ENCODE results near the gene FST. TPM values are rescaled to one million over a fixed set of nuclear protein-coding genes. Genes with fewer than 3 reads are reported as not detected.
A peak's percentile ranks its signal among the peaks of the same experiment; 100 is the strongest.

FST gene
- total RNA-seq, 1 experiment from 2014 or later = not detected

DNA sequence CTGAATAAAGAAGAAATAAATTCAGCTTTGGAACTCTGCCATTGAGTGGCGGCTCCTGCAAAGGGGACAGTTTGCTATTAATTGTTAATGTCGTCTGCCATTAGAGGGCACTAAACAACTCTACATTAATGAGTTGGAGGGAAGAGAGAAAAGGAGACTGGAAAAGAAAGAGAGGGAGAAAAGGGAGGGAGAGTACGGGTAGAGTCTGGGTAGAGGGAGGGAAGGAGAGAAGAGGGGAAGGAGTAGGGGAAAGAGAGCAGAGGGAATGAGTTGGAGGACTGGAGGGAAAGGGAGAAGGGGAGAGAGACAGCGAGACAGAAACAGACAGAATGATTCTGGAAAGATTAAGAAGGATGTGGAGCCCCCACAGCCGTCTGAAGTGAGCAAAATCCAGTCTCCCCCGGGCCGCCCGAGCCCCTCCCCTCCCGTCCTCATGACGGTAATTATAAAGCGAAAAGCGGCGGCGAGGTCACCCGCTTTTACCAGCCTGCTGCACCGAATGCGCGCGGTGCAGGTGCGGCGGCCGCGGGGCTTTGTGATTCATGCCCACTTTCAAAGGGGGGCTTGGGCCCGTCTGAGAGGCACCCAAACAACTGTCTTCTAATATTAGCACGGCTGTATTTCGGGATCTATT is 1.9 kb upstream of the FST start:
- no peak overlapping the region for H3K4me2 ChIP-seq (ENCODE audit: low read depth, low read length, poor library complexity, severe bottlenecking)
- H2AFZ ChIP-seq (ENCODE audit: low read length) = no peak overlapping the region; the same call in 1 of the 2 replicates
- H3K9me3 ChIP-seq (ENCODE audit: low read length) = no peaks in the 10 kb centered on the region
- no peak overlapping the region for H3K27ac ChIP-seq (ENCODE audit: low read length)
- no peak overlapping the region for H3K4me3 ChIP-seq (ENCODE audit: low read length)
- peak; percentile 67 for DNase-seq
- no peaks in the 10 kb centered on the region for H4K20me1 ChIP-seq (ENCODE audit: insufficient read depth, low read depth, low read length)
- H3K9ac ChIP-seq (ENCODE audit: low read length) = no peak overlapping the region
- no peaks in the 10 kb centered on the region for H3K9me2 ChIP-seq (replicated peaks; ENCODE audit: insufficient read depth, low read length)
- H3K27me3 ChIP-seq (ENCODE audit: low read length) = no peaks in the 10 kb centered on the region
- H3K79me2 ChIP-seq (ENCODE audit: low read length) = no peaks in the 10 kb centered on the region
- no peaks in the 10 kb centered on the region for H3K36me3 ChIP-seq (ENCODE audit: insufficient read depth, low read length)
- peaks cover 15% of the 10 kb centered on the region for H3K4me1 ChIP-seq (ENCODE audit: low read length)

GRCh38 chr5:53479045-53479589 is 1.3 kb upstream of the FST start:
- Histone ChIP-seq H3K27ac (ENCODE audit: low read length) (no peak overlapping the region), H3K9me2 (replicated peaks; ENCODE audit: insufficient read depth, low read length) (no peaks in the 10 kb centered on the region), H3K4me3 (ENCODE audit: low read length) (no peak overlapping the region), H3K27me3 (ENCODE audit: low read length) (no peaks in the 10 kb centered on the region), H4K20me1 (ENCODE audit: insufficient read depth, low read depth, low read length) (no peaks in the 10 kb centered on the region), H3K79me2 (ENCODE audit: low read length) (no peaks in the 10 kb centered on the region), H3K36me3 (ENCODE audit: insufficient read depth, low read length) (no peaks in the 10 kb centered on the region), H3K9me3 (ENCODE audit: low read length) (no peaks in the 10 kb centered on the region), H3K4me2 (ENCODE audit: low read depth, low read length, poor library complexity, severe bottlenecking) (no peak overlapping the region), H2AFZ (ENCODE audit: low read length) (no peak overlapping the region), H3K9ac (ENCODE audit: low read length) (no peak overlapping the region), H3K4me1 (ENCODE audit: low read length) (peaks cover 15% of the 10 kb centered on the region)
- no peak for DNase-seq

- no peaks in the 10 kb centered on the region for H3K9me3 ChIP-seq (ENCODE audit: low read length)
- H3K79me2 ChIP-seq (ENCODE audit: low read length) = no peaks in the 10 kb centered on the region
- no peak overlapping the region for H3K4me3 ChIP-seq (ENCODE audit: low read length)
- H3K27ac ChIP-seq (ENCODE audit: low read length) = no peak overlapping the region
- H3K4me2 ChIP-seq (ENCODE audit: low read depth, low read length, poor library complexity, severe bottlenecking) = no peak overlapping the region
- DNase-seq = no peak
- H3K4me1 ChIP-seq (ENCODE audit: low read length) = peaks cover 15% of the 10 kb centered on the region
- no peaks in the 10 kb centered on the region for H4K20me1 ChIP-seq (ENCODE audit: insufficient read depth, low read depth, low read length)
- H2AFZ ChIP-seq (ENCODE audit: low read length) = no peak overlapping the region
- no peaks in the 10 kb centered on the region for H3K9me2 ChIP-seq (replicated peaks; ENCODE audit: insufficient read depth, low read length)
- H3K27me3 ChIP-seq (ENCODE audit: low read length) = no peaks in the 10 kb centered on the region
- H3K9ac ChIP-seq (ENCODE audit: low read length) = no peak overlapping the region
- H3K36me3 ChIP-seq (ENCODE audit: insufficient read depth, low read length) = no peaks in the 10 kb centered on the region
Observed at GRCh38 chr5:53479590-53480415, 626 bp upstream of the FST start.

- H4K20me1 ChIP-seq (ENCODE audit: insufficient read depth, low read depth, low read length) = no peaks in the 10 kb centered on the region
- H3K4me3 ChIP-seq (ENCODE audit: low read length) = peak overlapping the region; percentile 56
- no peaks in the 10 kb centered on the region for H3K9me3 ChIP-seq (ENCODE audit: low read length)
- peak overlapping the region; percentile 67; the same call in 1 of the 2 replicates for H2AFZ ChIP-seq (ENCODE audit: low read length)
- H3K9ac ChIP-seq (ENCODE audit: low read length) = peak overlapping the region; percentile 51
- no peaks in the 10 kb centered on the region for H3K79me2 ChIP-seq (ENCODE audit: low read length)
- DNase-seq = no peak
- peaks cover 15% of the 10 kb centered on the region for H3K4me1 ChIP-seq (ENCODE audit: low read length)
- H3K36me3 ChIP-seq (ENCODE audit: insufficient read depth, low read length) = no peaks in the 10 kb centered on the region
- no peaks in the 10 kb centered on the region for H3K9me2 ChIP-seq (replicated peaks; ENCODE audit: insufficient read depth, low read length)
- no peak overlapping the region for H3K27ac ChIP-seq (ENCODE audit: low read length)
- H3K4me2 ChIP-seq (ENCODE audit: low read depth, low read length, poor library complexity, severe bottlenecking) = peak overlapping the region; percentile 73
- H3K27me3 ChIP-seq (ENCODE audit: low read length) = no peaks in the 10 kb centered on the region
Observed at GRCh38 chr5:53481159-53481886, 894 bp downstream of the FST start.

DNA sequence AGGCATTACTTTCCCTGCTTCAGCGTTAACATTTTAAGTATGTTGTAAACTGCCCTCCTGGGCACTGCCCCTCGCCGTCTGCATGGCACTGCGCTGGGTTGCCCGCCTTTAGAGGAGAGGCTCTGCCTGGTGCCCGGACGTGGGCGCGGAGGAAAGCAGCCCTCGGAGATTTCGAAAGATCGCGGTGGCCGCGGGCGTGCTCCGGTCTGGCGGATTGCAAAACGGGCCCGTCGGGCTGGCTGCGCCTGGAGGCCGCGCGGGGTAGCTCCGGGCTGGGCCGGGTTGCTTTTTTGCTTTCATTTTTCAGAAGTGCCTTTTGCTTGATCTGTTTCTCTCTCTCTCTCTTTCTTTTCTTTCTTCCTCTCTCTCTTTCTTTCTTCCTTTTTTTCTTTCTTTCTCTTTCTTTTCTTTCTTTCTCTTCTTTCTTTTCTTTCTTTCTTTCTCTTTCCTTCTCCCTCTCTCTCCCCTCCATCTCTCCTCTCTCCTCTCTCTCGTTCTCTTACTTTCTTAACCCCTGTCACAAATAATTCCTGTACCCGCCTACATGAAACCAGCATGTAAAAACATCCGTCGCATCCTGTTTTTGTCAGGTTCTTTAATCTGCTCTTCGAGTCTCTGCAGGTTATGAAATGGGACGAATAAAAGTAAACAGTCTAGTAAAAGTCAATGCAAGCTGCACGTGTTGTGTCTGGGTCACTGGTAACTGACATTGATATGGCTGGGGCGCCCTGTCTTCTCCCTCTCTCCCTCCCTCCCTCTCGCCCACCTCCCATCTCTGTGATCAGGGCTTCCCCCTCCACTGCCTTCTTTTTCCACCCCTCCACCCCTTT is 1.7 kb downstream of the FST start:
- Histone ChIP-seq H3K9me2 (replicated peaks; ENCODE audit: insufficient read depth, low read length) (no peaks in the 10 kb centered on the region), H3K9ac (ENCODE audit: low read length) (peak overlapping the region; percentile 51), H3K36me3 (ENCODE audit: insufficient read depth, low read length) (no peaks in the 10 kb centered on the region), H3K4me1 (ENCODE audit: low read length) (peaks cover 15% of the 10 kb centered on the region), H3K27me3 (ENCODE audit: low read length) (no peaks in the 10 kb centered on the region), H2AFZ (ENCODE audit: low read length) (peak overlapping the region; percentile 67), H3K9me3 (ENCODE audit: low read length) (no peaks in the 10 kb centered on the region), H3K27ac (ENCODE audit: low read length) (no peak overlapping the region), H3K4me3 (ENCODE audit: low read length) (peak overlapping the region; percentile 56), H3K79me2 (ENCODE audit: low read length) (no peaks in the 10 kb centered on the region), H3K4me2 (ENCODE audit: low read depth, low read length, poor library complexity, severe bottlenecking) (peak overlapping the region; percentile 73), H4K20me1 (ENCODE audit: insufficient read depth, low read depth, low read length) (no peaks in the 10 kb centered on the region)
- peak; percentile 67 for DNase-seq

DNA sequence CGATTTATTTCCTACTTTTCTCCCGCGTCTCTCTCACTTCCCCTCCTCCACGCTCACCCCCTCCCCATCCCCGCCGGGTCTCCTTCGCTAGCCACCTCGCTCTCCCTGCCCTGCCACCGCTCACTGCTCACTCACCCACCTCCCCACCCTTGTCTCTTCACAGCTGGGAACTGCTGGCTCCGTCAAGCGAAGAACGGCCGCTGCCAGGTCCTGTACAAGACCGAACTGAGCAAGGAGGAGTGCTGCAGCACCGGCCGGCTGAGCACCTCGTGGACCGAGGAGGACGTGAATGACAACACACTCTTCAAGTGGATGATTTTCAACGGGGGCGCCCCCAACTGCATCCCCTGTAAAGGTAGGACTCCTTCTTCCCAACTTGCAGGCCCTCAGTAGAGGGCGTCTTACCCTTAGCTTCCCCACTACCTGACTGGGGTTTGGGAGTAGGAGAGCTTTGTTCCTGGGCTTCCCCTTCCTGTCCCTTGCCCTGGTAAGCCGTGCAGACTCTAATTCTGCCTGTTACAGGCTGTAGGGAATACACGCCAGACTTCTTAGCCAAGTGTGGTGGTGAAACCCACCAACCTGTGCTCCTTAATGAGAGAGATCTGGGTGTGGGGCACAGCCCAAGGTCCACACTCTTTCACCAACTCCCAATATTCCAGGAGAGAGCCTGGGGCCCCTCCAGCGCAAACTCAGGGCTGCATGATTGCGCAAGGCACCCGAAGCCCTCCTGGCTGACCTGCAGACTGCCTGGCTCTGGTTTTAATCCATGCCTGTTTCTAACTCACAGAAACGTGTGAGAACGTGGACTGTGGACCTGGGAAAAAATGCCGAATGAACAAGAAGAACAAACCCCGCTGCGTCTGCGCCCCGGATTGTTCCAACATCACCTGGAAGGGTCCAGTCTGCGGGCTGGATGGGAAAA is 2.5 kb downstream of the FST start:
- no peaks in the 10 kb centered on the region for H3K79me2 ChIP-seq (ENCODE audit: low read length)
- peak overlapping the region; percentile 51 for H3K9ac ChIP-seq (ENCODE audit: low read length)
- H3K9me3 ChIP-seq (ENCODE audit: low read length) = no peaks in the 10 kb centered on the region
- peaks cover 15% of the 10 kb centered on the region for H3K4me1 ChIP-seq (ENCODE audit: low read length)
- H3K27ac ChIP-seq (ENCODE audit: low read length) = no peak overlapping the region
- peak overlapping the region; percentile 73 for H3K4me2 ChIP-seq (ENCODE audit: low read depth, low read length, poor library complexity, severe bottlenecking)
- no peaks in the 10 kb centered on the region for H3K27me3 ChIP-seq (ENCODE audit: low read length)
- H3K4me3 ChIP-seq (ENCODE audit: low read length) = peak overlapping the region; percentile 56
- no peaks in the 10 kb centered on the region for H3K9me2 ChIP-seq (replicated peaks; ENCODE audit: insufficient read depth, low read length)
- H4K20me1 ChIP-seq (ENCODE audit: insufficient read depth, low read depth, low read length) = no peaks in the 10 kb centered on the region
- no peaks in the 10 kb centered on the region for H3K36me3 ChIP-seq (ENCODE audit: insufficient read depth, low read length)
- no peak for DNase-seq
- H2AFZ ChIP-seq (ENCODE audit: low read length) = peak overlapping the region; percentile 67; the same call in 1 of the 2 replicates

DNA sequence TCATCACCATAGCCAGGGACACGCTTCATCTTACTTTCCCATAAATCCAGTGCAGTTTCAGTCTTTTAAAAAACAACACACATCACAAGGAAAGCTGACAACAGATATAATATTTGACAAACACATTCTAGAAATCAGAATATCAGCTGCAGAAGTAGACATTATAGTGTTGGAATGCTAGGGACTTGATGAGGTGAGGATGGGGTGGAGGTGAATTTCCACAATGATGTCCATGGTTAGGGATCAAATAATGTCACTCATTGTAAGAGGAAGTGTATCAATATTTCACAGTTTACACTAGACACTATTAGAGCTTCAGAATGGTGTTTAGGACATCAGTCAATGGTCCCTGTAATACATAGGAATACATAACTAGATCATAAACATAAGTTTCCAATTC is 7.0 kb downstream of the FST start:
- H3K36me3 ChIP-seq (ENCODE audit: insufficient read depth, low read length) = no peaks in the 10 kb centered on the region
- no peak overlapping the region for H3K9ac ChIP-seq (ENCODE audit: low read length)
- no peak overlapping the region for H3K27ac ChIP-seq (ENCODE audit: low read length)
- no peaks in the 10 kb centered on the region for H4K20me1 ChIP-seq (ENCODE audit: insufficient read depth, low read depth, low read length)
- H3K4me1 ChIP-seq (ENCODE audit: low read length) = peaks cover 5% of the 10 kb centered on the region
- DNase-seq = no peak
- no peak overlapping the region for H2AFZ ChIP-seq (ENCODE audit: low read length)
- H3K4me2 ChIP-seq (ENCODE audit: low read depth, low read length, poor library complexity, severe bottlenecking) = no peak overlapping the region
- no peaks in the 10 kb centered on the region for H3K9me3 ChIP-seq (ENCODE audit: low read length)
- H3K4me3 ChIP-seq (ENCODE audit: low read length) = no peak overlapping the region
- H3K79me2 ChIP-seq (ENCODE audit: low read length) = no peaks in the 10 kb centered on the region
- H3K9me2 ChIP-seq (replicated peaks; ENCODE audit: insufficient read depth, low read length) = no peaks in the 10 kb centered on the region
- no peaks in the 10 kb centered on the region for H3K27me3 ChIP-seq (ENCODE audit: low read length)
